Nasal cavity respiratory epithelium epithelial cell of viscerocranial mucosa (primary cell): ENCODE results near the gene SLC9A5. TPM values are rescaled to one million over a fixed set of nuclear protein-coding genes. Genes with fewer than 3 reads are reported as not detected.

Experiments
- total RNA-seq: library from RNA; depleted of rRNA; stranded (reverse); fragments of >200 nt; gene quantifications from 2 replicates; pipeline ENCODE4 v1.2.3, GENCODE V29; 2014

Gene SLC9A5, protein sequence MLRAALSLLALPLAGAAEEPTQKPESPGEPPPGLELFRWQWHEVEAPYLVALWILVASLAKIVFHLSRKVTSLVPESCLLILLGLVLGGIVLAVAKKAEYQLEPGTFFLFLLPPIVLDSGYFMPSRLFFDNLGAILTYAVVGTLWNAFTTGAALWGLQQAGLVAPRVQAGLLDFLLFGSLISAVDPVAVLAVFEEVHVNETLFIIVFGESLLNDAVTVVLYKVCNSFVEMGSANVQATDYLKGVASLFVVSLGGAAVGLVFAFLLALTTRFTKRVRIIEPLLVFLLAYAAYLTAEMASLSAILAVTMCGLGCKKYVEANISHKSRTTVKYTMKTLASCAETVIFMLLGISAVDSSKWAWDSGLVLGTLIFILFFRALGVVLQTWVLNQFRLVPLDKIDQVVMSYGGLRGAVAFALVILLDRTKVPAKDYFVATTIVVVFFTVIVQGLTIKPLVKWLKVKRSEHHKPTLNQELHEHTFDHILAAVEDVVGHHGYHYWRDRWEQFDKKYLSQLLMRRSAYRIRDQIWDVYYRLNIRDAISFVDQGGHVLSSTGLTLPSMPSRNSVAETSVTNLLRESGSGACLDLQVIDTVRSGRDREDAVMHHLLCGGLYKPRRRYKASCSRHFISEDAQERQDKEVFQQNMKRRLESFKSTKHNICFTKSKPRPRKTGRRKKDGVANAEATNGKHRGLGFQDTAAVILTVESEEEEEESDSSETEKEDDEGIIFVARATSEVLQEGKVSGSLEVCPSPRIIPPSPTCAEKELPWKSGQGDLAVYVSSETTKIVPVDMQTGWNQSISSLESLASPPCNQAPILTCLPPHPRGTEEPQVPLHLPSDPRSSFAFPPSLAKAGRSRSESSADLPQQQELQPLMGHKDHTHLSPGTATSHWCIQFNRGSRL
- total RNA-seq = 0.34 and 0.43 TPM in 2 replicates

DNA sequence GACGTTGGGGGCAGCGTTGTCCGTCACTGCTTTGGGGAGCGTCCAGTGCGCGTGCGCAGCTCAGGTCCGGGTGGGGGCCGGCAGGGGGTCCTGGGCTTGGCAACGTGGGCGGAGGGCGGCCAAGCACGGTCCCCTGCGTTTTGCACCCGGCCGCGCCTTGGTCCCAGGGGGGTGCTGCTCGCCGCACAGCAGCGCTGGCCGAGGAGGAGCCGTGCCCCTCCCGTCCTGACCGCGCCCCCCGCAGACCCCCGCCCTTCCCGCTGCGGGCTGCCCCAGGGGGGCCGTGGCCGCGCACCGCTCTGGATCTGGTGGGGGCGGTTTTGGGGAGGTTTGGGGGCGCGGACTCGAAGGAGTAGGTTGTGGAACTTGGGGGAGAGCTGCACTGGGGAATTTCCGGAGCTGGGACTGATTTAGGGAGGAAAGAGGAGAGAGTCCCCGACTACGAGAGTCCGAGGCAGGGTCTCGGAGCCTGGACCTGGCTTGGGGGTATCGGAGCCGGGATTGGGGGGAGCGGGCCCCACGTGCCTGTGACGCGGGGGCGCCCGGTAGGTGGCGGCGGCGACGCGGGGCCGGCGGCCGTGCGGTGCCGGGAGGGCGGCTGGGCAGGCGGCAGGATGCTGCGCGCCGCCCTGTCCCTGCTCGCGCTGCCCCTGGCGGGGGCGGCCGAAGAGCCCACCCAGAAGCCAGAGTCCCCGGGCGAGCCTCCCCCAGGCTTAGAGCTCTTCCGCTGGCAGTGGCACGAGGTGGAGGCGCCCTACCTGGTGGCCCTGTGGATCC, at the start of gene SLC9A5:
Gene SLC9A5, plus strand, starts transcription at position 579 of the 777 bp plus-strand sequence. Its CDS starts 36 bp downstream, at position 615.

DNA sequence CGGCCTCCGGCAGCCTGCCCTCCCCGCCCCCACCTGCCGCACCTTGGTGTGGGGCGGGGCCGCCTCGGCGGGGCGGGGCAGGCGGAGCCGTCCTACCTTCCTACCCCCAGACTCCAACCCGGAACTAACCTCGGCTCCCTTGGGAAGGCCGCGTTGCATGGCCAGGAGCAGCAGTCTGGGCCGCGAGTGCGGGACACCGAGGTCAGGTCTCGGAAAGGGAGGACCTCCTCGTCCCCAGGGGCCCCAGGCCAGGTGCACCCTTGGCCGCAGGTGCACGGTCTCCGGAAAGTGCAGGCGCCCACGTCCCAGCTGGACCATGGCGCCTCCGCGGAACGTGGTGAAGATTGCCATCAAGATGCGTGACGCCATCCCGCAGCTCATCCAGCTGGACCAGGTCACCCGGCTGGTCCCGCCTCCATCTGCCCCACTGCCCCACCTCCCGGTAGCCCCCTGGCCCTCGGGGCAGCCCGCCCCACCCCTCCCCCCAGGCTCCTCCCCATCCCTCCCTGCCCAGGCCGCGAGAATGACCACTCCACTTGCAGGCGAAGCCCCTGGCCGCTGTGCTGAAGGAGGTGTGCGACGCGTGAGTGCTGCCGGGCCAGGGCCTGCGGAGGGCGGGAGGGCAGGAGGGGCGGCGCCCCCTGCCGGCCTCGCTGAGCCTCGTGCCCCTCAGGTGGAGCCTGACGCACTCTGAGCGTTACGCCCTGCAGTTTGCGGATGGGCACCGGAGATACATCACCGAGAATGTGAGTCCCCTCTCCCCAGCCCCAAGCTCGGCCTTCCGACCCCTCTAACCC, 49.6 kb upstream of the SLC9A5 start, which contains the start of gene ELMO3:
Gene ELMO3, plus strand, starts transcription at position 121 of the 797 bp plus-strand sequence. Its CDS starts 196 bp downstream, at position 317.

DNA sequence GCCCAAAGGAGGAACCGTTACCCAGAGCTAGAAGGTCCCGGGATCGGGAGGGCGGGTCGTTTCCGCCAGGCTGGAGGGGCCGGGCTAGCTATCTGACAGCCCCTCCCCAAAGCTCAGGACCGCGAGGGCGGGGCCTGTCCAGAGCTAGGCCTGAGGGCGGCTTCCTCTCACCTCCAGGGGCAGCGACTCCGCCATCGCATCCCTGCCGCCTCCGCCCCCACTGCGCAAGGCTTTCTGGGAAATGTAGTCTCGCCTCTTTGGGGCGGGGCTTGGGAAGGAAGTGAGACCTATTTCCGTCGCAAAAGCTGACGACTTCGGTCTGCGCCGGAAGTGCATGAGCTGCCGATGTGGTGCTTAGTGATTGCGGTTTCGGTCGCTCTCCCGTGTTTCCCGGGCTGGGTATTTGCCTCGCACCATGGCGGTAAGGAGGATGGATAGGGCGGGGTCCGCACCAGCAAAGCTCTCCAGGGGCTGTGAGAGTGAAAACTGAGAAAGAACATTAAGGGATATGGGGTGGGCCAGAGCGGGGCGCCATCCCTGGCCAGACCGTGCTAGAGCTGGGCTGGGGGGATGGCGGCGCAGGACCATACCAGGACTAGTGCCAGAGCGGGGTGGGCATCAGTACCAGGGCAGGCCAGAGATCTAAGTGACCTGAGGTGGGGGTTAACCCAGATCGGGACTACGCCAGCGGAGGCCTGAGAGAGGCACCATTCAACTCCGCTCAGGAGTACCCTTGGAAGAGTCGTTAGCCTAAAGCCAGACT, 21.8 kb upstream of the SLC9A5 start, which contains the start of gene TMEM208:
Gene TMEM208, plus strand, starts transcription at position 327 of the 763 bp plus-strand sequence. Its CDS starts 89 bp downstream, at position 416.

DNA sequence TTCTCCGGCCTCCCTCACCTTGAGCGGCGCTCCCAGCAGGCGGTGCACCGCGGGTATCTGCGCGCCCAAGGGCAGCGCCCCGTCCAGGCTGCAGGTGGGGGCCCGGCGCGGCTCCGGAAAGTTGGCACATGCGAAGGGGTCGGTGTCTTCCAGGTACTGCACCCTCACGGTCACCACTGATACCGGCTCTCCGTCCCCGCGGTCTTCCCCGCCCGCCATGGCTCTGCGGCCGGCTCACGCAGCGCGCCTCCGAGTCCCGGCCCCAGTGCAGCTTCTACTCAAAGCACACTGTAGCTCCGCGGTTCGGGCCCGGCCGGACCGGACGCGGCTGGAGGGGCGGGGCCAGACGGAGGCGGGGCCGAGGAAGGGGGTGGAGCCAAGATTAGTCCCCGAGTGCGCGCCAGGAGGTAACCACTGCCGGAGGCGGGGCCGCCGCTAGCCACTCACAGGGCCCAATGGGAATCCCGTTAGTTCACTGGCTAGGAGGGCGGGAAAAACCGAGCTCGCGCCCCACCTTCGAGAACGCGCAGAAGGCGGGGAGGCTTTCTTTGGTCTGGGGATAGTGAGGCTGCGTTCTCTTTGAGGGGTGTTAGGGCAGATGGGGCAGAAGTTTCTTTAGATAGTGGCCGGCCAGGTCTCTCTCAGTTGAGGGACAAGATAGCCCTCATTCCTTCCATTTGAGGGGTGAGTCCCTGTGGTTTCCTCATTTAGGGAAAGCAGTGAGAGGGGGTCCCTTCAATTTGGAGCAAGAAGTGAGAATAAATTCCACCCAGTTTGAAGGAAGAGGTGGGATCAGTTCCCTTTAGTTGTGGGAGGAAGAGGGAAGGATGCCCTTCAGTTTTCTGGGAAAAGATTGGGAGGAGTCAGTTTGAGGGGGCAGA, 1.3 kb upstream of the SLC9A5 start, which contains the start of gene FHOD1:
Gene FHOD1, minus strand, starts transcription at position 290 of the 881 bp plus-strand sequence. Its CDS starts 71 bp downstream, at position 219.

DNA sequence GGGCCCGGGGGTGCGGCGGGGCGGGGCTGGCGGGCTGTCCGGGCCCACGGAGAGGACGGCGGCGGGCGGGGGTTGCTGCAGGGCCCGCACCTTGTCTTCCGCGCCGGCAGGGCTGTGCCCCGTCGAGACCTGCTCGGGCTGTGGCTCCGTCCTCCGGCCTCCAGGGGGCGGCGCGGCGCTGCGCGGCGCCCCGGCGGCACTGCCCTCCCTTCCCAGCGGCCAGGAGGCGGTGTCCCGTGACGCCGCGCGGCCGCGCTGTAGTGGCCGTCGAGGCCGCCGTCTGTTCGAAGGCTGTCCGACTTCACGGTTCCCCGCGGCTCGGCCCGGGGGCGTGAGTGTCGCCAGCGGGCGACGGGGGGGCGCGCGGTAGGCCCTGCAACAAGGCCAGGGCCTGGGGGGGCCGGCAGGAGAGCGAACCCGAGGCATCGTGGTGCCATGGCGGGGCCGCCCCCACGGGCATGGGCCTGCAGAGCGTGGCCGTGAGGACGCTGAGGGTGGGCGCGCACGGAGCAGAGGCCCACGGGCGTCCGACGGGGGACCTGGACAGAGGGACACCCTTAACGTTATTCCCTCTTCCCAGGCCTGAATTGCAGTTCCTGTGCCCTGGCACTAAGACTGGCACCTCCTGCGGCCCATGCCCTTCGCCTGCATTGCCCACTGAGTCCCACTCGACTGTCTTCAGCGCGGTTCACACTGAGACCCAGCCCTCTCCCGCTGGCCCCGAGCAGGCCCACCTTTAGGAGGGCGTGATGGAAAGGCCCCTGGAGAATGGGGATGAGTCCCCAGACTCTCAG, 30.7 kb downstream of the SLC9A5 start, which contains the start of gene PLEKHG4:
Gene PLEKHG4, plus strand, starts transcription at position 237 of the 794 bp plus-strand sequence. Its CDS starts 513 bp downstream, at position 750.

Other genes with a start within 250 kb of the SLC9A5 start
- gene CBFB, start 219.8 kb upstream of the SLC9A5 start, total RNA-seq = 86.8 and 120 TPM in 2 replicates
- 16.1 and 30.3 TPM in 2 replicates for gene PHAF1, start 139.0 kb upstream of the SLC9A5 start, total RNA-seq
- 9.6 and 11.5 TPM in 2 replicates for gene B3GNT9, start 98.0 kb upstream of the SLC9A5 start, total RNA-seq
- gene TRADD, start 89.1 kb upstream of the SLC9A5 start, total RNA-seq = 20.1 and 22.2 TPM in 2 replicates
- gene FBXL8, start 89.0 kb upstream of the SLC9A5 start, total RNA-seq = 3.8 and 7.2 TPM in 2 replicates
- gene HSF4, start 84.2 kb upstream of the SLC9A5 start, total RNA-seq = 2.4 and 8.4 TPM in 2 replicates
- gene NOL3, start 78.4 kb upstream of the SLC9A5 start, total RNA-seq = 16.7 and 22.5 TPM in 2 replicates
- 3.8 and 8.4 TPM in 2 replicates for gene MATCAP1, start 65.0 kb upstream of the SLC9A5 start, total RNA-seq
- not detected in 2 replicates for gene EXOC3L1, start 58.8 kb upstream of the SLC9A5 start, total RNA-seq
- 49.9 and 66.8 TPM in 2 replicates for gene E2F4, start 56.8 kb upstream of the SLC9A5 start, total RNA-seq
- gene ELMO3, start 49.8 kb upstream of the SLC9A5 start, total RNA-seq = 21.9 and 25.2 TPM in 2 replicates
- 21.4 and 40.7 TPM in 2 replicates for gene TMEM208, start 21.8 kb upstream of the SLC9A5 start, total RNA-seq
- gene FHOD1, start 1.5 kb upstream of the SLC9A5 start, total RNA-seq = 2.7 and 5.8 TPM in 2 replicates
- gene PLEKHG4, start 30.6 kb downstream of the SLC9A5 start, total RNA-seq = 3.1 and 17.8 TPM in 2 replicates
- not detected in 2 replicates for gene KCTD19, start 77.8 kb downstream of the SLC9A5 start, total RNA-seq
- gene LRRC36, start 77.8 kb downstream of the SLC9A5 start, total RNA-seq = not detected in 2 replicates
- gene TPPP3, start 144.5 kb downstream of the SLC9A5 start, total RNA-seq = under 0.01 and 0.14 TPM in 2 replicates
- gene ZDHHC1, start 167.5 kb downstream of the SLC9A5 start, total RNA-seq = 1.4 and 5.3 TPM in 2 replicates
- gene HSD11B2, start 182.1 kb downstream of the SLC9A5 start, total RNA-seq = 1.4 and 4.6 TPM in 2 replicates
- 62.2 and 109 TPM in 2 replicates for gene ATP6V0D1, start 232.2 kb downstream of the SLC9A5 start, total RNA-seq
- not detected in 2 replicates for gene AGRP, start 234.6 kb downstream of the SLC9A5 start, total RNA-seq